HK-2 (cell line): Measurements from ENCODE around the gene LPAR4.
"Not testable (repeated sequence)": the region's sequence is repeated elsewhere in the genome, so short reads cannot be mapped to it uniquely, and the experiment has no call there.

Experiments used
- DNase-seq: peaks from one replicate; pipeline ENCODE4 v3.0.0-alpha.2; 2018; ENCODE audit not compliant: unreplicated experiment

LPAR4 gene, protein sequence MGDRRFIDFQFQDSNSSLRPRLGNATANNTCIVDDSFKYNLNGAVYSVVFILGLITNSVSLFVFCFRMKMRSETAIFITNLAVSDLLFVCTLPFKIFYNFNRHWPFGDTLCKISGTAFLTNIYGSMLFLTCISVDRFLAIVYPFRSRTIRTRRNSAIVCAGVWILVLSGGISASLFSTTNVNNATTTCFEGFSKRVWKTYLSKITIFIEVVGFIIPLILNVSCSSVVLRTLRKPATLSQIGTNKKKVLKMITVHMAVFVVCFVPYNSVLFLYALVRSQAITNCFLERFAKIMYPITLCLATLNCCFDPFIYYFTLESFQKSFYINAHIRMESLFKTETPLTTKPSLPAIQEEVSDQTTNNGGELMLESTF

GRCh38 chrX:78747489-78747888 is at the start of gene LPAR4:
Gene LPAR4 (plus strand): TSS chrX:78747720. CDS start chrX:78754870, 7,150 bp downstream.
- no peak for DNase-seq

DNA sequence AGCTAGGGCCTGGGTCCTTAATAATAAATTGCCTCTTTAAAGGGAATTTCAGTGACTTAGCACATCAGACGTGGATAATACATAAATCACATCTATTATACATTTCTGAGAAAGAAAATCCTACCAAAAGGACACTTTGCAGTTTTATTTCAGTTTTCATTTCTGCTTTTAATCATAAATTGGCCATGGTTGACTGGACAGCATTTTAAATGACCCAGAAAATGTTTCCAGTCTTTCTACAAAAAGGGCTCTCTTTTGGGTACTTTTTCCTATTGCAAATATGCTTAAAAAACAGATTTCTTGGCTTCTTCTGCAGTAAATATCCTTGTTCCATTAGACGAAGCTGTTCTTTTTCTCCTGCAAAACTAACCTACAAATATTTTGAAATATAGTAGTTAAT is 41.4 kb upstream of the LPAR4 start:
- no peak for DNase-seq

- DNase-seq = peak; percentile 13
Measured at GRCh38 chrX:78708262-78708661, 39.3 kb upstream of the LPAR4 start.

DNA sequence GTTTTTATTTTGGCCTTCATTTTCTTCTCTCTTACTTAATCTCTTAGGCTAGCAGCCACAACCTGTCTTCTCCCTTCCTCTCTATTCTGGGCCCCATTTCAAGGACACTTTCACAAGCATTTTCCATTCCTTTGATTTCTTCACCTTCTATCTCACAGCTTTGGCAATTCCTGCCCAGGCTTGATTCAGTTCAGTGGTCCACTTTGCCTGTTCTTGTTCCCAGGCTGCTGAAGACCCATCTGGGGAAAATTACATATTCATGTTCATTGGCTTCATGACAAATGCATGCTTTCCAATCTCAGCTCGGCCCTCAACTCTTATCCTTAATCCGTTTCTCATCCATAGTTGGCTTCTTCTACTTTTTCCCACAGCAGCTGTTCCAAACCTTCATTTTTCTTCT is 38.7 kb upstream of the LPAR4 start:
- no peak for DNase-seq

DNA sequence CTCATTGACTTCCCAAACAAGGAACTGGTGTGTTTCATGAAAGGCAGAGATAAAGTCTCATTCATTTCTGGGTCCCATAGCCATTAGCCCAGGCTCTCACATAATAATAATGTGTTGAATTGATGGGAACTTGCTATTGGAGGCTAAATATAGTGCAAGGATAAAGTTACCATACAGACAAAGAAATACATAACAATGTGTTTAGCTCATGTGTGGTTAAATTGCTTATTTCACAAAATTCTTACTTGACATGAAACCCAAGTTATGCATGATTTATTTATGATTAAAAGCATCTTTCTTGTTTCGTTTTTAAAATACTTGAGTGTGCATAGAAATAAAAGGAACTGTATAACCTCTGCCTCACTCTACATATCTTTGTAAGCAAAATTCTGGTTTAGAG is 37.3 kb upstream of the LPAR4 start:
- DNase-seq = no peak

DNA sequence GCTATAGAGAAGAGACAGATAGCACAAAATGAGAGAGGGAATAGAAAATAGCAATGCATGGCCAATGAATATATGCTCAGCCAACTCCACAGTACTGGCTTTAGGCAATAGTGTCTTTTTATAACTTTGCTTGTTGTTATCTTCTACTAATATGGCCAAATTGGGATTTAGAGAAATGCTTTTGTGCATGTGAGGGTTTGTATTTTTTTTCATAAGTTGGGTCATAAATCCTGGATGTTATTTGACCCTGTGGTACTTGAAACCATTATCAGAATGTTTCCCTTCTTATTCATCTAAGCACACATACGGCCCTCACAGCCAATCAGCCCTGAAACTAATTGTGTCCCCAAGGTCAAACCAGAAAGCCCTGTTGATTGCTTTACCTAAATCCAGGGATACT is 35.2 kb upstream of the LPAR4 start:
- no peak for DNase-seq

GRCh38 chrX:78725287-78725686 is 22.2 kb upstream of the LPAR4 start:
- DNase-seq = no peak

DNA sequence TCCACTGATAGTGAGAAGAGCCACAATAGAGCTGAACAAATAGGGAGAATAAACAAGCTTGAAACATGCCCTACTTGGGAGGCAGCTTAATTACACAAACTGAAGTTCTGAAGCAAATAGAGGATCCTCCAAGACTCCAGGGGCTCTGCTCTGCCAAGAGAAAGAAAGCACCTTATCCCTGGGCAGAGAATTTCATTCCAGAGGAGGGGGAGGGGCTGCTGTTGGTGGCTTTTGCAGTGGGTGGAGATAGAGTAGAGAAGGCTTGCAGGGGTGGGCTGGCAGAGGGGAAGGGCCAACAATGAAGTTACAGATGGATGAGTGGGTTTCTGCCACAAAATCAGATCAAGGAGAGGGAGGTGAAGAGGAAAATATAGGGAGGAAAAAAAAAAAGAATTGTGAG is 1.0 kb upstream of the LPAR4 start:
- DNase-seq = no peak

DNA sequence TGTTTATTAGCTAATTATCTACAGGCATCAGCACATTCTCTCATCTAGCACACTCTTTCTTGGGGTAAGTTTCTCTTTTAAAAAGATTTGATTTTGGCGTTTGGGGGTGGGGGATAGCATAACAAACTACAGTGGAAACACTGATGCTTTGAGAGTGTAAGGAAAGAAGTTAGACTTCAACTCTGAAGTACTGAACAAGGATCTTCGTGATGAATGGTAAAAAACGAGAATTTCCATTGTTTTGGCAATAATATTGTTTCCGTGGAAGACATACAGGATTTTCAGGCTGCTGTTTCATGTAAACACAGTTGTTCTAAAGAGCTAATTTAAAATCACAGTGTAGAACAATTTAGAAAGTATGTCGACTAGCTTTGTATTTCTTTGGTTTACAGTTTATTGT is 451 bp downstream of the LPAR4 start:
- DNase-seq = no peak

DNA sequence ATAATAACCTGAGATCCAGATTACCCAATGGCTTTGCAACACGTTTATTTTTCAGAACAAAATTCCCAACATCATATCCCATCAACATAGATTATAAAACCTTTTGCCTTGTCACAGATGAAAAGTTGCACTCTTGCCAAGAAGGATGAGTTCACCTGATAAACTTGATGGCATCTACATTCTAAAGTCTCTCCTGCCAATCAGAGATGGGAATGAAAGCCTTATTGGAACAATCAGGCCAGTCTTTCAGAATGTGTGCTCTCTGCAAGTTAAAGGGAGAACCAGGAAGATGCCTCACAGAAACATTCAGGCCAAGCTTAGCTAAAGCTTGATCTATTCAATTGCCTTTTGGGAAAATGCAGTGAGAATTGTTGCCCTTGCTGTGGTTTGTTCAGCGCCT is 1.3 kb downstream of the LPAR4 start:
- DNase-seq = no peak

GRCh38 chrX:78753571-78753970 is 6.1 kb downstream of the LPAR4 start:
- DNase-seq = no peak

DNA sequence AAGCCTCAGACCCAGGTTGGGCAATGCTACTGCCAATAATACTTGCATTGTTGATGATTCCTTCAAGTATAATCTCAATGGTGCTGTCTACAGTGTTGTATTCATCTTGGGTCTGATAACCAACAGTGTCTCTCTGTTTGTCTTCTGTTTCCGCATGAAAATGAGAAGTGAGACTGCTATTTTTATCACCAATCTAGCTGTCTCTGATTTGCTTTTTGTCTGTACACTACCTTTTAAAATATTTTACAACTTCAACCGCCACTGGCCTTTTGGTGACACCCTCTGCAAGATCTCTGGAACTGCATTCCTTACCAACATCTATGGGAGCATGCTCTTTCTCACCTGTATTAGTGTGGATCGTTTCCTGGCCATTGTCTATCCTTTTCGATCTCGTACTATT is 7.4 kb downstream of the LPAR4 start:
- DNase-seq = no peak

- no peak for DNase-seq
Measured at GRCh38 chrX:78759081-78759480, 11.6 kb downstream of the LPAR4 start.

DNA sequence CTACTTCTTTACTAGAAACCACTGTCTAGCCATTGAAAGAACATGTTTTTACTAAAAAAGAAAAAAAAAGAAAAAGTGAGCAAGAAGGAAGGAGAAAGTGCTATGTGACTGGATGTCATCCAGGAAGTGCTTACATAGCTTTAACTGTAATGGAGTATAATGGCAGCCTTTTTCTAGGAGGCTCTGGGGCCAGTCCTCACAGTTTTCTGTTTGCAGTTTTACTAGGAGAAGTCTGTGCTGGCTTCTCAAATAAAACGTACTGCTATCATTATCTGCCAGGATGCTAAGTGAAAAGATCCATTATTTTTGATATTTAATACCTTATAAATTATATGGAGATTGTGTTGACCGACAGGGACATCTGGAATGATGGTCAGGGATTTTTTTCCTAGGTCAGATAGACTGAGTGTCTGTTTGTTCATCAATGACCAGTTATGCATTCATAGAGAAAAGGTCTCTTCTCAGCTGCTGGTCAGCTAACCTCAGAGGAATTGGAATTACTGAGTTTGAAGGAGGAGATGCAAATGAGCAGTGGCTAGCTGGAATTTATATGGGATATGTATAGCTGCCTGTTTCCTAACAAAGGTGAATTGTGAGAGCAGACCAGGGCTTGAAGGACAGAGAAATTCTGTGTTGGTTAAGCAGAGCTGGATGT is 21.7 kb downstream of the LPAR4 start:
- DNase-seq = no peak

GRCh38 chrX:78769946-78770345 is 22.4 kb downstream of the LPAR4 start:
- DNase-seq = no peak

- DNase-seq = no peak
Measured at GRCh38 chrX:78796916-78797315, 49.4 kb downstream of the LPAR4 start.

GRCh38 chrX:78800114-78800513 is 52.6 kb downstream of the LPAR4 start:
- DNase-seq = no peak

DNA sequence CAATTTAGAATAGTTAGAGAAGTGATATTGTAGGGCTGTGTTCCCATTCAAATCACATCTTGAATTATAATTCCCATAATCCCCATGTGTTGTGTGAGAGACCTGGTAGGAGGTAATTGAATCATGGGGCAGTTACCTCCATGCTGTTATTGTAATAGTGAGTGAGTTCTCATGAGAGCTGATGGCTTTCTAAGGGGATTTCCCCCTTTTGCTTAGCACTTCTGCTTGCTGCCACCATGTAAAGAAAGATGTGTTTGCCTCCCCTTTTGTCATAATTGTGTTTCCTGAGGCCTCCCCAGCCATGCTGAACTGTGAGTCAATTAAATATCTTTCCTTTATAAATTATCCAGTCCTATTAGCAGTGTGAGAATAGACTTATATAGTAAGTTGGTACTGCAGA is 53.2 kb downstream of the LPAR4 start:
- DNase-seq = no peak

DNA sequence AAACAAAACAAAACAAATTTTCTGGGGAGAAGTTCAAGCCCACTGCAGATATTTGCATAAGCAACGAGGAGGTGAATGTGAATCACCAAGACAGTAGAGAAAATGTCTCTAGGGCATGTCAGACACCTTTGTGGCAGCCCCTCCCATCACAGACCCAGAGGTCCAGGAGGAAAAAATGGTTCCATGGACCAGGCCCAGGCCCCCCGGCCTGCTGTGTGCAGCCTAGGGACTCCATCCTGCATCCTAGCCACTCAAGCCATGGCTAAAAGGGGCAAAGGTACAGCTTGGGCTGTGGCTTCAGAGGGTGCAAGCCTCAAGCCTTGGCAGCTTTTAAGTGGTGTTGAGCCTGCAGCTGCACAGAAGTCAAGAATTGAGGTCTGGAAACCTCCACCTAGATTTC is 54.0 kb downstream of the LPAR4 start:
- DNase-seq = no peak

GRCh38 chrX:78802526-78802925 is 55.0 kb downstream of the LPAR4 start:
- DNase-seq = not testable (repeated sequence)
